ENCODE results near the gene PDLIM1.

DNA sequence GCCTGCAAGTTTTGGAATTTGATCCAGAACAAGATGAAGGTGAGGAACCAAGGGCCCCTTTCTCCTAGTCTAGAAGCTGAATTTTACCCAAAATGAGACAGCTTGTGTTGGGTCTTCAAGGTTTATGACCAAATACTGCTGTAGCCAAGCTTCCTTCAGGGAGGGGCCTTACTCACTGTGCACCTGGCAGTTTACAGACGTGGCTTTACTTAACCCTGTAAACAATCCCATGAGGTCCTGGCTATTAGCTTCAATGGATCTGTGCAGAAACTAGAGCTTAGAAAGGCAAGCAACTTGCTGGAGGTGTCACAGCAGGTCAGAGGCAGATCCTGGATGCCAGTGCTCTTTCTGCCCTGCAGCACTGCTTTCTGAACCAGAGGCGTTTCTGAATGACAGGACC lies 46.7 kb downstream of the PDLIM1 start:
- TF ChIP-seq, protein P1, sequence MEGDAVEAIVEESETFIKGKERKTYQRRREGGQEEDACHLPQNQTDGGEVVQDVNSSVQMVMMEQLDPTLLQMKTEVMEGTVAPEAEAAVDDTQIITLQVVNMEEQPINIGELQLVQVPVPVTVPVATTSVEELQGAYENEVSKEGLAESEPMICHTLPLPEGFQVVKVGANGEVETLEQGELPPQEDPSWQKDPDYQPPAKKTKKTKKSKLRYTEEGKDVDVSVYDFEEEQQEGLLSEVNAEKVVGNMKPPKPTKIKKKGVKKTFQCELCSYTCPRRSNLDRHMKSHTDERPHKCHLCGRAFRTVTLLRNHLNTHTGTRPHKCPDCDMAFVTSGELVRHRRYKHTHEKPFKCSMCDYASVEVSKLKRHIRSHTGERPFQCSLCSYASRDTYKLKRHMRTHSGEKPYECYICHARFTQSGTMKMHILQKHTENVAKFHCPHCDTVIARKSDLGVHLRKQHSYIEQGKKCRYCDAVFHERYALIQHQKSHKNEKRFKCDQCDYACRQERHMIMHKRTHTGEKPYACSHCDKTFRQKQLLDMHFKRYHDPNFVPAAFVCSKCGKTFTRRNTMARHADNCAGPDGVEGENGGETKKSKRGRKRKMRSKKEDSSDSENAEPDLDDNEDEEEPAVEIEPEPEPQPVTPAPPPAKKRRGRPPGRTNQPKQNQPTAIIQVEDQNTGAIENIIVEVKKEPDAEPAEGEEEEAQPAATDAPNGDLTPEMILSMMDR (IDR thresholded peaks at IDR 0.05) = no peak
- no peak for TF ChIP-seq POLR2A (IDR thresholded peaks at IDR 0.05)
